ENCODE results near the gene ZHX3.

DNA sequence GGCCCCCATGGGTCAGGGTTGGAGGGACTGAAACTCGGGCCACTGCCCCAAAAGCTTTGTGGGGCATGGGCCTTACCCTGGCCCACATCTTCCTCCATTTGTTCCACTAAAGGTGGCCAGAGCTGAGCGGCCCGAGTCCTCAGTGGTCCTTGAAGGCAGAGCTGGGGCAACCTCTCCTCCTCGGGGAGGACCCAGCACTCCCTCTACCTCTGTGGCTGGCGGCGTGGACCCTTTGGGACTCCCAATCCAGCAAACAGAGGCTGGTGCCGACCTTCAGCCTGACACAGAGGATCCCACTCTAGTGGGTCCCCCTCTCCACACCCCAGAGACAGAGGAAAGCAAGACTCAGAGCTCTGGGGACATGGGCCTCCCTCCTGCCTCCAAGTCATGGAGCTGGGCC lies 32.4 kb upstream of the ZHX3 start:
- TF ChIP-seq CTCF (IDR thresholded peaks at IDR 0.05) (no peak), POLR2A (IDR thresholded peaks at IDR 0.05) (no peak)

Measured in right lobe of liver (tissue), 4 donors.